ENCODE data around the gene SPOUT1.
A peak's percentile ranks its signal among the peaks of the same experiment; 100 is the strongest.
"Not testable (repeated sequence)": the region's sequence is repeated elsewhere in the genome, so short reads cannot be mapped to it uniquely, and the experiment has no call there.

The SPOUT1 gene

GRCh38 chr9:128809036-128809599 is 20.5 kb downstream of the SPOUT1 start:
- no peak for DNase-seq

GRCh38 chr9:128808543-128808942 is 21.1 kb downstream of the SPOUT1 start:
- no peak for DNase-seq

GRCh38 chr9:128807827-128808226 is 21.8 kb downstream of the SPOUT1 start:
- DNase-seq: no peak

- no peak for DNase-seq
Observed at GRCh38 chr9:128805661-128806060, 23.9 kb downstream of the SPOUT1 start.

GRCh38 chr9:128802482-128802881 is 27.1 kb downstream of the SPOUT1 start:
- no peak for DNase-seq

GRCh38 chr9:128800061-128800460 is 29.5 kb downstream of the SPOUT1 start:
- DNase-seq: no peak

GRCh38 chr9:128798896-128799295 is 30.7 kb downstream of the SPOUT1 start:
- no peak for DNase-seq

GRCh38 chr9:128794961-128795360 is 34.6 kb downstream of the SPOUT1 start:
- not testable (repeated sequence) for DNase-seq

- DNase-seq: no peak
Observed at GRCh38 chr9:128792978-128793686, 36.5 kb downstream of the SPOUT1 start.

GRCh38 chr9:128792134-128792533 is 37.5 kb downstream of the SPOUT1 start:
- no peak for DNase-seq

GRCh38 chr9:128790536-128790935 is 39.1 kb downstream of the SPOUT1 start:
- DNase-seq: no peak

- DNase-seq: no peak
Observed at GRCh38 chr9:128788445-128788844, 41.1 kb downstream of the SPOUT1 start.

GRCh38 chr9:128787659-128788058 is 41.9 kb downstream of the SPOUT1 start:
- no peak for DNase-seq

GRCh38 chr9:128786681-128787601 is 42.7 kb downstream of the SPOUT1 start, which contains the start of gene TBC1D13:
TBC1D13 (plus strand) TSS chr9:128787253; CDS start chr9:128787354, 101 bp downstream.
- peak; percentile 88 for DNase-seq

- no peak for DNase-seq
Observed at GRCh38 chr9:128785427-128785826, 44.2 kb downstream of the SPOUT1 start.

- no peak for DNase-seq
Observed at GRCh38 chr9:128782669-128783068, 46.9 kb downstream of the SPOUT1 start.

- no peak for DNase-seq
Observed at GRCh38 chr9:128781187-128782070, 48.2 kb downstream of the SPOUT1 start.

GRCh38 chr9:128780093-128780492 is 49.5 kb downstream of the SPOUT1 start:
- DNase-seq: not testable (repeated sequence)

- no peak for DNase-seq
Observed at GRCh38 chr9:128774804-128775203, 54.8 kb downstream of the SPOUT1 start.

GRCh38 chr9:128773049-128773448 is 56.5 kb downstream of the SPOUT1 start:
- no peak for DNase-seq

GRCh38 chr9:128771745-128772519 is 57.7 kb downstream of the SPOUT1 start, which contains the start of gene ZER1:
ZER1 (minus strand) TSS chr9:128771927; CDS start chr9:128755565, 16,362 bp downstream.
- peak; percentile 92 for DNase-seq

Measured in fibroblast of skin of scalp (primary cell).